Loucy (cell line): ENCODE results near the gene VWF.

ENCODE experiments used
- H2AFZ ChIP-seq: fragments of 200-600 bp; sonication (generic); 2 replicates; pipeline ENCODE4 v1.6.0; 2016; ENCODE audit warnings: antibody characterized with exemption, mild to moderate bottlenecking, low read length, moderate library complexity
- H3F3A ChIP-seq: fragments of 200-600 bp; 2 replicates; pipeline ENCODE4 v1.6.0; 2016; ENCODE audit warnings: antibody characterized with exemption, low read depth, mild to moderate bottlenecking
- H3K27me3 ChIP-seq: fragments of 200-600 bp; sonication (generic); 2 replicates; pipeline ENCODE4 v1.6.1; 2014; ENCODE audit warnings: low read length, mild to moderate bottlenecking; ENCODE audit not compliant: insufficient read depth, poor library complexity, severe bottlenecking
- H3K36me3 ChIP-seq: fragments of 200-600 bp; sonication (generic); 2 replicates; pipeline ENCODE4 v1.6.1; 2016; ENCODE audit warnings: low read length; ENCODE audit not compliant: insufficient read depth
- H3K4me1 ChIP-seq: fragments of 200-600 bp; sonication (generic); 2 replicates; pipeline ENCODE4 v1.5.1; 2014; ENCODE audit warnings: low read length, mild to moderate bottlenecking; ENCODE audit not compliant: insufficient read depth, poor library complexity, severe bottlenecking
- H3K4me2 ChIP-seq: fragments of 200-600 bp; sonication (generic); 2 replicates; pipeline ENCODE4 v1.6.0; 2014; ENCODE audit warnings: antibody characterized with exemption, low read length, low read depth, mild to moderate bottlenecking; ENCODE audit not compliant: poor library complexity, severe bottlenecking
- H3K4me3 ChIP-seq: fragments of 200-600 bp; sonication (generic); 2 replicates; pipeline ENCODE4 v1.5.1; 2014; ENCODE audit warnings: low read length, mild to moderate bottlenecking, mixed read lengths; ENCODE audit not compliant: poor library complexity, severe bottlenecking
- H3K79me2 ChIP-seq: fragments of 200-600 bp; sonication (generic); 2 replicates; pipeline ENCODE4 v1.6.1; 2014; ENCODE audit warnings: low read length; ENCODE audit not compliant: insufficient read depth
- H3K9ac ChIP-seq: fragments of 200-600 bp; sonication (generic); 2 replicates; pipeline ENCODE4 v1.6.0; 2014; ENCODE audit warnings: mild to moderate bottlenecking, low read depth, low read length, moderate library complexity; ENCODE audit not compliant: poor library complexity, severe bottlenecking
- H3K9me2 ChIP-seq: fragments of 200-600 bp; sonication (generic); replicated peaks from 2 replicates; pipeline ENCODE4 v1.6.1; 2016; ENCODE audit warnings: low read depth, low read length, mixed read lengths
- H3K9me3 ChIP-seq: fragments of 200-600 bp; sonication (generic); 2 replicates; pipeline ENCODE4 v1.6.1; 2014; ENCODE audit warnings: mild to moderate bottlenecking, antibody characterized with exemption, low read length, low read depth; ENCODE audit not compliant: insufficient read depth
- H4K20me1 ChIP-seq: fragments of 200-600 bp; sonication (generic); 2 replicates; pipeline ENCODE4 v1.6.0; 2014; ENCODE audit warnings: antibody characterized with exemption, low read length, mild to moderate bottlenecking; ENCODE audit not compliant: insufficient read depth, poor library complexity, severe bottlenecking
- EZH2phosphoT487 ChIP-seq: fragments of 200-600 bp; IDR thresholded peaks from 2 replicates; pipeline ENCODE4 v1.6.1; 2018; ENCODE audit warnings: antibody characterized with exemption, mild to moderate bottlenecking, moderate library complexity, borderline replicate concordance
- TF ChIP-seq, protein P1 (sequence below): fragments of 200-600 bp; sonication (generic); conservative IDR thresholded peaks from 2 replicates; pipeline ENCODE4 v1.5.1; 2014; ENCODE audit warnings: mild to moderate bottlenecking, antibody characterized with exemption, low read length

The VWF gene

DNA sequence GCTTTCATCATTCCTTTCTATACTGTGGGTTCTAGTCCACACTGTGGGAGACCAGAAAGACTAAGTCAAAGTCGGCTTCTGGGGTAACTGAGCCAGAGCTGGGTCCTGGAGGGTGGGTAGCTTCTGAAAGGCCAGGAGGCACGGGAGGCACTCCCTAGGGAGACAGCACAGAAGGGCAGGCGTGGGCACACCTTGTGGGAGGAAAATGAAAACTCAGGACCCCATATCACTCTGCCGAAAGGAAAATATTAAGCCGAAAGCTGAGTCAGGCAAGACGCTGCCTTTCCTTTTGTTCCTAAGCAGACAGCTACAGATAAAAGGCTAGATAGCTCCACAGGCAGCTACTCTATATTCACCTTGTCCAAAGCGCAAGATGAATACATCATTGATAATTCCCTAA is 200.1 kb downstream of the VWF start:
- no peaks in the 10 kb centered on the region for H3K9me3 ChIP-seq
- no peaks in the 10 kb centered on the region for H3K79me2 ChIP-seq
- H2AFZ ChIP-seq: no peak overlapping the region
- H4K20me1 ChIP-seq: no peaks in the 10 kb centered on the region
- H3K4me3 ChIP-seq: no peak overlapping the region
- H3K9ac ChIP-seq: no peak overlapping the region
- no peaks in the 10 kb centered on the region for H3K36me3 ChIP-seq
- H3K27me3 ChIP-seq: no peaks in the 10 kb centered on the region
- H3K4me2 ChIP-seq: no peak overlapping the region
- no peaks in the 10 kb centered on the region for H3K4me1 ChIP-seq
- no peaks in the 10 kb centered on the region for H3K9me2 ChIP-seq
- TF ChIP-seq EZH2phosphoT487: no peak
- TF ChIP-seq, protein P1, sequence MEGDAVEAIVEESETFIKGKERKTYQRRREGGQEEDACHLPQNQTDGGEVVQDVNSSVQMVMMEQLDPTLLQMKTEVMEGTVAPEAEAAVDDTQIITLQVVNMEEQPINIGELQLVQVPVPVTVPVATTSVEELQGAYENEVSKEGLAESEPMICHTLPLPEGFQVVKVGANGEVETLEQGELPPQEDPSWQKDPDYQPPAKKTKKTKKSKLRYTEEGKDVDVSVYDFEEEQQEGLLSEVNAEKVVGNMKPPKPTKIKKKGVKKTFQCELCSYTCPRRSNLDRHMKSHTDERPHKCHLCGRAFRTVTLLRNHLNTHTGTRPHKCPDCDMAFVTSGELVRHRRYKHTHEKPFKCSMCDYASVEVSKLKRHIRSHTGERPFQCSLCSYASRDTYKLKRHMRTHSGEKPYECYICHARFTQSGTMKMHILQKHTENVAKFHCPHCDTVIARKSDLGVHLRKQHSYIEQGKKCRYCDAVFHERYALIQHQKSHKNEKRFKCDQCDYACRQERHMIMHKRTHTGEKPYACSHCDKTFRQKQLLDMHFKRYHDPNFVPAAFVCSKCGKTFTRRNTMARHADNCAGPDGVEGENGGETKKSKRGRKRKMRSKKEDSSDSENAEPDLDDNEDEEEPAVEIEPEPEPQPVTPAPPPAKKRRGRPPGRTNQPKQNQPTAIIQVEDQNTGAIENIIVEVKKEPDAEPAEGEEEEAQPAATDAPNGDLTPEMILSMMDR: no peak
- H3F3A ChIP-seq: no peaks in the 10 kb centered on the region

DNA sequence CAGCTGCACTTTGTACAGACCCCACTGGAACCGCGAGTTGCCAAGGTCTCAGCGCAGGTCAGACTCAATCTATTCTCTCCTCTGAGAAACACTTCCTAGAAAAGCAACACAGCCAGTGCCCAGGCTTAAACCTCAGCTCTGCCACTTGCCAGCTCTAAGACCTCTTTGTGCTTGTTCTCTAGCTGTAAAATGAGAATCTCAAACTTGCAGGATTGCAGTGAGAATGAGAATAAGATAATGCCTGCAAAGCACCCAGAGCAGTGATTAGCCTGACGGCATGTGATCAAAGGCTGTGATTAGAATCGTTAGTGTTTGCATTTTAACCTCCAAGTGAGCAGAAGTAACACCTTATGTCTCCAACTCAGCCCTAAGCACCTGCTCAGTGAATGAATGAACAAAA is 200.7 kb downstream of the VWF start:
- H3K4me1 ChIP-seq: no peaks in the 10 kb centered on the region
- H3K36me3 ChIP-seq: no peaks in the 10 kb centered on the region
- no peak overlapping the region for H3K4me3 ChIP-seq
- TF ChIP-seq, protein P1: no peak
- TF ChIP-seq EZH2phosphoT487: no peak
- no peak overlapping the region for H3K9ac ChIP-seq
- H2AFZ ChIP-seq: no peak overlapping the region
- H3K79me2 ChIP-seq: no peaks in the 10 kb centered on the region
- H3K27me3 ChIP-seq: no peaks in the 10 kb centered on the region
- no peaks in the 10 kb centered on the region for H4K20me1 ChIP-seq
- H3K9me3 ChIP-seq: no peaks in the 10 kb centered on the region
- H3F3A ChIP-seq: no peaks in the 10 kb centered on the region
- H3K9me2 ChIP-seq: no peaks in the 10 kb centered on the region
- no peak overlapping the region for H3K4me2 ChIP-seq

DNA sequence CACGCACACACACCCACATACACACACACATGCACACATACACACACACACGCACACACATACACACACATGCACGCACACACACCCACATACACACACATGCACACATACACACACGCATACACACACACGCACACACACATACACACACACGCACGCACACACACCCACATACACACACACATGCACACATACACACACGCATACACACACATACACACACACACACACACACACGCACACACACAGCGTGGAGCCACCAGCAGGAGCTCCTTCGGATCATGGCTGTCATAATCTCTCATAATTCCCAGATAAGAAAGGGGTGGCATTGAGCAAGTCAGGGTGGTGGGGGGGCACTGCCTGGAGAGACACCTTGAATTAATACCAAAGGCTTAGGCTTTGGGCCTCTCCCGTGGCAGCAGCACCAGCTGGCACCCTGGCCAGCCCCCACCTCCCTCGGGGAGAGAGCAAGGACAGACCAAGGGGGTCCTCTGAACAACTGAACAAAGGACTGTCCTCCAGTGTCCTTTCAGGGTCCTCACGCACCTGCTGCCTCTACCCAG is 201.3 kb downstream of the VWF start:
- no peaks in the 10 kb centered on the region for H3K79me2 ChIP-seq

More for the DNA sequence above, 201.3 kb downstream of the VWF start:
- H3K9me3 ChIP-seq: no peaks in the 10 kb centered on the region
- no peak overlapping the region for H3K4me2 ChIP-seq
- H3K36me3 ChIP-seq: no peaks in the 10 kb centered on the region
- no peak overlapping the region for H2AFZ ChIP-seq
- no peaks in the 10 kb centered on the region for H3K27me3 ChIP-seq
- no peak for TF ChIP-seq EZH2phosphoT487
- TF ChIP-seq, protein P1: no peak
- H4K20me1 ChIP-seq: no peaks in the 10 kb centered on the region
- no peaks in the 10 kb centered on the region for H3K4me1 ChIP-seq
- H3F3A ChIP-seq: no peaks in the 10 kb centered on the region
- no peak overlapping the region for H3K4me3 ChIP-seq
- H3K9ac ChIP-seq: no peak overlapping the region
- no peaks in the 10 kb centered on the region for H3K9me2 ChIP-seq
